Measurements from ENCODE around the gene RCN1.
"Not testable (repeated sequence)": the region's sequence is repeated elsewhere in the genome, so short reads cannot be mapped to it uniquely, and the experiment has no call there.

The RCN1 gene

GRCh38 chr11:32090545-32091370 is at the start of gene RCN1:
Gene RCN1 (plus strand): TSS chr11:32091074. CDS start chr11:32091197, 123 bp downstream.
- peak; percentile 89 for DNase-seq (ENCODE audit: low read depth)

GRCh38 chr11:32043737-32044136 is 47.1 kb upstream of the RCN1 start:
- no peak for DNase-seq (ENCODE audit: low read depth)

GRCh38 chr11:32044158-32044863 is 46.6 kb upstream of the RCN1 start:
- no peak for DNase-seq (ENCODE audit: low read depth)

DNA sequence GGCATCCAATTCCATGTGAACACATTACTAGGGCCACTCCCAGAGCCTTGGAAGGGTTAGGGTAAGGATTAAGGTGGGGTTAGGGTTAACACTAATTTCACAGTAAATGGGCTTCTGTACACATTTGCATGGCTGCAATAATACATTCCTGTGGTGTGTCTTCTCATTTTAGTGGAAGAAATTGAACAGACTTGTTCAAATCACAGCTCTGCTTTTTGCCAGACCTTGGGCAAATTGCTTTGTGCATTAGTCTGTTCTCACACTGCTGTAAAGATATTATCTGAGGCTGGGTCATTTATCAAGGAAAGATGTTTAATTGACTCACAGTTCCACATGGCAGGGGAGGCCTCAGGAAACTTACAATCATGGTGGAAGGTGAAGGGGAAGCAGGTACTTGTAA is 45.4 kb upstream of the RCN1 start:
- DNase-seq (ENCODE audit: low read depth): no peak

GRCh38 chr11:32050264-32050663 is 40.6 kb upstream of the RCN1 start:
- DNase-seq (ENCODE audit: low read depth): no peak

- DNase-seq (ENCODE audit: low read depth): peak; percentile 63
Observed at GRCh38 chr11:32052215-32052614, 38.7 kb upstream of the RCN1 start.

DNA sequence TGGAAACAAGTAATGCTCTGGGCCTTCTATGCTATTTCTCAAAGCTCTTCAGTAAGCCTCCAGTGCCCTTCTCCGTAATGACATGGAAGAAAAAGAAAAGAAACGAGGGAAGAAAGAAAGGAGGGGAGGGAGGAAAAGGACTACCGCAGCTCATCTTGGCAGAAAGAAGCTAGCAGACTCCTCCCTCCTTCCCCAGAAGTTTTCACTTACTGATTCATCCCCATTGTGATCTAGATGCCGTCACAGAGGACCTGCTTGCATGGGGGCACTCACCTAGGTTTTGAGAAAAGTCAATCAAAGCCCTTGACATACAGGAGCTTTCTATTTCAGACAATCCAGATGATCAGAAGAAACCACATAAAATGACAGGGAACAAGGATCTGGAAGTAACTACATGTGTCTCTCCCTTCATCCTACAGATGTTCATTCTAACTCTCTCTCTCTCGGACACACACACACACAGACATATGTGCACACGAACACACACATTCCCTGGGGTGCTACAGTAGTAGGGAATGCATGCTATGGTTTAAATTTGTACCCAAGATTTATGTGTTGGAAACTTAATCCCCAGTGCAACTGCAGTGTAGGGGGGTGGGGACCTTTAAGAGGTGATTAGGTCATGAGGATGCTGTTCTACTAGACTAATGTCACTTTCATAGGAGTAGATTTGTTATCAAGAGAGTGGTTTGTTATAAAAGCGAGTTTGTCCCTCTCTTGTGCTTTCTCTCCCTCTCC is 37.6 kb upstream of the RCN1 start:
- DNase-seq (ENCODE audit: low read depth): peak; percentile 23

- no peak for DNase-seq (ENCODE audit: low read depth)
Observed at GRCh38 chr11:32055861-32056260, 35.0 kb upstream of the RCN1 start.

DNA sequence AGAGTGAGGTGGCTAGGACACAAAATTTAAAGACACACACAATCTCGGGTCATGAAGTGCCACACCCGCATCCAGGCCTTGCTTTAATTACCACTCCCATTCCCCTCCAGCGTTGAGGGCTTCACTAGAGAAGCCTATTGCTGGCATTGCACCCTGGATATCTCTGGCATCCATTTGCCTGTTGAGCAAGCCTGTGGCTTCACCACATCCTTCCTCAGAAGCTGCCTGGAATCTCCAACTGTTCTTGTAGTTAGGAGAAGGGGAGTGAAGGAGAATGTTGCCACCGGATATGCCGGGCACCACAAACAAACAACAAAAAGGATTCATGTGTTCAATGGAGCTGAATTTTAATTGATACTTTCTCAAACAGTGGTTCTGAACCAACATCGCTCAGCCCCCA is 34.4 kb upstream of the RCN1 start:
- peak; percentile 52 for DNase-seq (ENCODE audit: low read depth)

DNA sequence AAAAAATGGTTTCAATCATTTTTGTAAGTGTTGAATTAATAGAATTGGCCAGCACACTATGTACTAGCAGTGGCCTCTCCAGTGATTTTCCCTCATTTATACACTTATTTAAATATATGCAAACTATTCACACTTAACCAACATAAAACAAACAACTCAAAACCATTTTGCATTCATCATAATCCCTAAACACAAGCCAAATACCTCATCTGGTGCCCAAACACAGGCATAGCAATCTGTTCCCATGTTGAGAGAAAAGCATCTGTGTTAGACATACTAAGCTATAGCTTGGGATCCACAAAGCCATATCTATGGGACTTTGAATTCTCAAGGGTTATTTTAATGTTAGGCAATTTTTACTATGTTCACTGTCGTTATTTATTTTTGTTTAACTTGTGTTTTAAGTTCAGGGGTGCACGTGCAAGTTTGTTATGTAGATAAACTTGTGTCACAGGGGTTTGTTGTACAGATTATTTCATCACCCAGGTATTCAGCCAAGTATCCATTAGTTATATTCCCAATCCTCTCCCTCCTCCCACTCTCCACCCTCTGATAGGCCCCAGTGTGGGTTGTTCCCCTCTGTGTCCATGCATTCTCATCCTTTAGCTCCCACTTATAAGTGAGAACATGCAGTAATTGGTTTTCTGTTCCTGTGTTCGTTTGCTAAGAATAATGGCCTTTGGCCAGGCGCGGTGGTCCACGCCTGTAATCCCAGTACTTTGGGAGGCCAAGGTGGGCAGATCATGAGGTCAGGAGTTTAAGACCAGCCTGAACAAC is 31.0 kb upstream of the RCN1 start:
- no peak for DNase-seq (ENCODE audit: low read depth)

DNA sequence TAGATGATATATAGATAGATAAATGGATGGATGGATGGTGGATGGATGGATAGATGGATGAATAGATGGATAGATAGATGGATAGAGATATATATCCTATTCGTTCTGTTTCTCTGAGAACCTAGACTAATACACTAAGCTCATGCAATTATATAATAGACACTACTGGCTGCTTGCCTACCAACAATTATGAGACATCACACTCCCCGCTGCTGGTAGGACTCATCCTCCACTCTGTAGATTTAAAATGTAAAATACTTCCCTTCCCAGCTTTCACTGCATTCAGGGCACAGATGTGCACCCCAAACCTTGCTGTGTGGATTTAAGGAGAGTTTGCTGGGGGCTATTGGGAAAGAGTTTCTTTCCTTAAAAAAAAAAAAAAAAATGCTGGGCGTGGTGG is 28.3 kb upstream of the RCN1 start:
- no peak for DNase-seq (ENCODE audit: low read depth)

DNA sequence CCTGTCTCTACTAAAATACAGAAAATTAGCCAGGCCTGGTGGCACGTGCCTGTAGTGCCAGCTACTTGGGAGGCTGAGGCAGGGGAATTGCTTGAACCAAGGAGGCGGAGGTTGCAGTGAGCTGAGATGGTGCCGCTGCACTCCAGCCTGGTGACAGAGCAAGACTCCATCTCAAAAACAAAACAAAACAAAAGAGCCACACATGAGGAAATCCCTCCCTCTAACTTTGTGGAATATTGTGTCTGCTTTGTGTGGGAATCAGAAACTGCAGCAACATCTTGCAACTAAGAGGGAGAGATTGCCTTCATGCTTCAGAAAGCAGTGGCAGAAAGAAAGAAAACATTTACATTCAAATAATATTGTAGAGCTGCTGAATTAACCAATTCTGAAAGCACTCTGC is 27.8 kb upstream of the RCN1 start:
- not testable (repeated sequence) for DNase-seq (ENCODE audit: low read depth)

- no peak for DNase-seq (ENCODE audit: low read depth)
Observed at GRCh38 chr11:32065865-32066629, 24.8 kb upstream of the RCN1 start.

DNA sequence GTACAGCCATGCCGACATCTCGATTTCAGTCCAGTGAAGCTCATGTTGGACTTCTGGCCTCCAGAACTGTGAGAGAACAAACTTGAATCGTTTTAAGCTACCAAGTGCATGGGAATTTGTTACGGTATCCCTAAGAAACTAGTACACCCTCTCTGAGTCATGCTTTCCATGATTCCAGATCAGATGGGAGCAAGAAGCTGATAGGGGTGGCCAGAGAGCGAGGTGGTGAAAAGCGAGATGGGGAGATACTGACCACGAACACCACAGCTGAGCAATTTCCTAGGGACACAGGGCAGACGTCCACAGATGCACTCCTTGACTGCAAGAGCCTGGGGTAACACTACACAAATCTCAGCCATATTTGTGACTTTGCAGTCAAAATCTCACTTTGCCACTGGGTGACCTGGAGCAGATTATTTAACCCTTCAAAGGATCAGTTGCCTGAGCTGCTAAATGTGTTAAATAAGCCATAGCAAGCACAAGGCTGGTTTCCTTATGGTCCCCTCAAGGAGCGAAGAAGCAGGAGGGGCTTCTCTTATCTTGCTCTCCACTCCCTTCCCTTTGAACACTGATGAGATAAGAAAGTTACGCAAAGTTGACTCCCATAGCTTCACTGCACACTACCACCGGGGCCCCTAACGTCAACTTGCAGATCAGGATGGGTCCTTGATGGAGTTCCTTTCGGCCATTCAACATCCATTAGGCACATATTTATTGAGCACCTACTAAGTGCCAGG is 22.6 kb upstream of the RCN1 start:
- peak; percentile 48 for DNase-seq (ENCODE audit: low read depth)

DNA sequence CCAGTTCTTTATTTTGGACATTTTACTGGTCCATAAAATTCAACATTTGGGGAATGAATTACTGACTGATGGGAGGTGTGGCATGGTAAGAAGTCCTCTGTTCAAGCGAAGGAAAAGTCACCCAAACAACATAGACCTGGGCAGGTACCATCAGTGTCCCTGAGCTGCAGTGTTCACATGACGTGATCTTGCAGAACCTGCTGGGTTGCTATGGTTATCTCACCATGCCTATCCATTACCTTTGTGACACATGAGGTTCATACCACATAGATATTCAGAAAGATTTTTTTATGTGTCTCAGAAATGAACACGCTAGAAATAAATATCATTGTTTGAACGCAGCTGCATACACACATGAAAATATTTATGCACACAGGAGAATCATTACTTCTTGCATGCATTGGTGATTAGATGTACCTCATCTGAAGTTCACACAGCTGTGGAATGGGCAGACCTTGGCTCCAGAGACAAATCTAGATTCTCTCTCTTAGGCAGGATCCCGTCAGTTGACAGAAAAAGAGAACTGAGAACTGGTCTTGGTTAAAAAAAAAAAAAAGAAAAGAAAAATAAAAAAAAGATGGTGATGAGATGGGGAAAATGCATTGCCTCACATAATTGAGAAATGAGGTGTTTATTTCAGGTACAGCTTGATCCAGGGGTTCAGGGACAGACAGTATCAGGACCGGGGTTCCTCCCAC is 21.4 kb upstream of the RCN1 start:
- no peak for DNase-seq (ENCODE audit: low read depth)

- DNase-seq (ENCODE audit: low read depth): no peak
Observed at GRCh38 chr11:32070692-32071091, 20.2 kb upstream of the RCN1 start.

DNA sequence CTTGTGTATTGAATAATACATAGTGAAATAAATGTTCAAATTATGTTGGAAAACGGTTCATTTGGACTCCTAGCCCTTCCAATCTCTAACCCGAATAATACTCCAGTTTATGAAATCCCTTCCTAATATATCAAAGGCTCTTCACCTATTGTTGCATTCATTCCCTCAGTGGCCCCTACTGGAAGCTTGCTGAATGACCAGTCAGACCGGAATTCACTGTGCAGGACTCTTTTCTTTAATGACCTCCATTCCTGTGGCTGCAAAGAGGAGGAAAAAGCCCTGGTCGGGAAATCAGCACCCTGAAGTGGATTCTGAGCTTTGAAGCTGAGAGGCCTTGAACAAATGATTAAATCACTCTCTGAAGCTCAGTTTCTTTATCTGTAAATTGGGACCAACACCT is 19.1 kb upstream of the RCN1 start:
- DNase-seq (ENCODE audit: low read depth): peak; percentile 75

GRCh38 chr11:32072872-32073643 is 17.8 kb upstream of the RCN1 start:
- DNase-seq (ENCODE audit: low read depth): peak; percentile 11

DNA sequence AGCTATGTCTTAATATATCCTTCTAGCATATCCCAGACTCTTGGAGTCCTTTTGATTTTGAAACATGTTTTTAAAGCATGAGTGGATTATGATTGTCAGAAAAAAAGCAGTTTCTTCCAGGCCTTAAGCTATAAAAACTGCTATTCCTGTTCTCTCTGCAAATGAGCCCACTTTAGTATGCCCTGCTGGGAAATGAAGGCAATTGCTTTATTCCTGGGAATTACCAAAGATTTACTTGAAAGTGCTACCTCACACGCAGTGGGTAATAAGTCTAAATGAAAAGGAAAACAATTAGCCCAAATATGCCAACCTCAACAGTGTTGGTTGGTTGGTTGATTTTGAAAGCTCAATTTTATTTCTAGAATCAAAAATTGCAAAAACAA is 17.2 kb upstream of the RCN1 start:
- no peak for DNase-seq (ENCODE audit: low read depth)

Data from EH (cell line).